IMR-90 (cell line): ENCODE data around the gene IQSEC3.
"Not testable (repeated sequence)": the region's sequence is repeated elsewhere in the genome, so short reads cannot be mapped to it uniquely, and the experiment has no call there.

Experiments
- CTCF ChIP-seq: conservative IDR thresholded peaks from 2 replicates; pipeline ENCODE4 v1.5.1; 2012; ENCODE audit warnings: mild to moderate bottlenecking, low read depth, low read length, improper control_type of control experiment
- MAFK ChIP-seq: IDR thresholded peaks from 2 replicates; pipeline ENCODE4 v1.6.1; 2012; ENCODE audit warnings: low read depth, low read length, improper control_type of control experiment
- MXI1 ChIP-seq: IDR thresholded peaks from 2 replicates; pipeline ENCODE4 v1.6.1; 2012; ENCODE audit warnings: low read depth, mild to moderate bottlenecking, low read length, moderate library complexity, borderline replicate concordance
- POLR2A ChIP-seq: IDR thresholded peaks from 2 replicates; pipeline ENCODE4 v1.6.1; 2012; ENCODE audit warnings: mild to moderate bottlenecking, low read depth, low read length
- RAD21 ChIP-seq: IDR thresholded peaks from 2 replicates; pipeline ENCODE4 v1.6.1; 2012; ENCODE audit warnings: low read length, improper control_type of control experiment
- SMC3 ChIP-seq: fragments of 150-350 bp; IDR thresholded peaks from 2 replicates; pipeline ENCODE4 v1.6.1; 2016; ENCODE audit warnings: low read depth, mild to moderate bottlenecking, antibody characterized with exemption, low read length, moderate library complexity

- not testable (repeated sequence) for TF ChIP-seq CTCF, POLR2A, RAD21, MXI1, SMC3, MAFK
Observed at GRCh38 chr12:61845-62244, 4.7 kb upstream of the IQSEC3 start.
